DMS53 (cell line): ENCODE data around the gene WASHC3.

ENCODE experiments used
- DNase-seq: peaks from one replicate; lab custom pipeline; 2025; lab: John Stamatoyannopoulos, UW

WASHC3 gene

DNA sequence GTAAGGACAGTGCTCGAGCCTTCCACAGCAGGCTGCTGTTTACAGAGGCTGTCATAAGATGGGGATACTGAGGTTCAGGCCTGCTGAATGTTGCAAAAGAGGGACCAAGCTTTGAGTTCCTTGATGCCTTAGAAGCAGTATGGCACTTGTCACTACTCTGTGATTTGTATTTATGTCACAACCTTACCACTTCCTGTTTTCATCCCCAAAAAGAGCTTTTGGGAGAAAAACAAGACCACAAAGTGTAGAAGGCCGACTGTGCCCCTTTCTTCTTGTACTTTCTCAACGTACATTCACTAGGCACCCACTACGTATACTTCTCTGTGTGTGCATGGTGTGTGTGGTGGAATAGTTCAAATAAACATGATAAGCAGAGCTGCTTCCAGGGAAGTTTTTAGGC lies 94.3 kb downstream of the WASHC3 start:
- no peak for DNase-seq

DNA sequence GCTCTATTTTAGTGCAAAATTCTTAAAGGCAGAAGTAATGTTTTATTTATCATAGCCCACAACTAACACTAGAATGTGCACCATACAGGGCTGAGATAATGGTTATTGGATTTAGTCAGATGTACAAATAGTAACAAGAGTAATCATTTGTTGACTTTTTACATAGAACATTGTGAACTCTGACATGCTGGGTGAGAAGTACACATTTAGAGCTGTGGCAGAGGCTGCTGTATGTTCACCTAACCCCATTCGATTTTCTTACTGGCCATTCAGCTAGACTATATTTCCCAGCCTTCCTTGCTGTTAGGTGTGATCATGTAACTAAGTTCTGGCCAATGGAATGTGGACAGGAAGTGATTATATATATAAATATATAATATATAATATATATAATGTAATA lies 95.3 kb downstream of the WASHC3 start:
- peak; percentile 53 for DNase-seq

DNA sequence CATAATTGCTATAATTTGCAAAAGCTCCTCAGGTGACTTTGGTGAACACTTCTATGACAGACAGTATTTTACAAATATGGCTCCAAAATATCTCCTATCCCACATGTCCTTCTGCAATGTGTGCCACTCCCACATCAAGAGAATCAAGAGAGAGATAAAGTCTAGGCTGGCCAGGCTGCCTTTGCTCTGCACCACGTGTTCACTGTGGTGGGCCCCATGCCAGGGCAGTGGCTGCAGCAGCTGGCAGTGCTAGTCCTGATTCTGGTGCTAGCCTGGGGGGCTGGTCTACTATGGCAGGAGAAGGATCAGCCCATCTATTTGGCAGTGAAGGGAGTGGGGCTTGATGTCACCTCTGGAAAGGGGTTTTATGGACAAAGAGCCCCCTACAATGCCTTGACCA lies 98.1 kb downstream of the WASHC3 start:
- DNase-seq = no peak
